Peyer's patch (tissue), 4 donors: ENCODE data around the gene PRDM4.

Experiments used
- POLR2A ChIP-seq, 2 donors: fragments of 450-650 bp; IDR thresholded peaks; one replicate each; pipeline ENCODE4 v1.5.1; 2017; ENCODE audit warnings: antibody characterized with exemption in 2 of 2, mild to moderate bottlenecking in 2 of 2, moderate library complexity in 2 of 2
- TF ChIP-seq, protein P1 (sequence below), 6 experiments: fragments of 450-650 bp in 4 of 6; fragments of 200-600 bp in 2 of 6; sonication (generic) in 1 of 6; IDR thresholded peaks; one replicate each; pipeline ENCODE4 v1.5.1; 2017 to 2019; ENCODE audit warnings: antibody characterized with exemption in 6 of 6, mild to moderate bottlenecking in 3 of 6, moderate library complexity in 1 of 6

DNA sequence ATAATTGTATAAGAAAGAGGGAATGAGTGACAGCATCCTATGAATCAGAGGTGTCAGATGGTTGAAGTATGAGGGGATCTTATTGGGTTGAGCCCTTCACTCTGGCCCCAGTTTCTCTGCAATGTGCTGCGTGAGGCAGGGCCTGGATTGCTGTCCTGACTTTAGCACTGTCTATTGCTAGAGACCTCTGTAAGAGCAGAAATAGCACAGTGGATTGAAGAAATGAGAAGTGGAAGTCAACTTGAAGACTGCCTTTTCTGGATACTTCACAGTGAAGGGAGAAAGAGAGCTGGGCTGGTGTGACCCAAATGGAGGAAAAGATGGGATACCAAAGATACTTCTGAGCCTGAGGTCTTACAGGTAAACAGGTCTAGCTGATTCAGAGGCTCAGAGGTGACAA lies 19.4 kb upstream of the PRDM4 start:
- TF ChIP-seq, protein P1, sequence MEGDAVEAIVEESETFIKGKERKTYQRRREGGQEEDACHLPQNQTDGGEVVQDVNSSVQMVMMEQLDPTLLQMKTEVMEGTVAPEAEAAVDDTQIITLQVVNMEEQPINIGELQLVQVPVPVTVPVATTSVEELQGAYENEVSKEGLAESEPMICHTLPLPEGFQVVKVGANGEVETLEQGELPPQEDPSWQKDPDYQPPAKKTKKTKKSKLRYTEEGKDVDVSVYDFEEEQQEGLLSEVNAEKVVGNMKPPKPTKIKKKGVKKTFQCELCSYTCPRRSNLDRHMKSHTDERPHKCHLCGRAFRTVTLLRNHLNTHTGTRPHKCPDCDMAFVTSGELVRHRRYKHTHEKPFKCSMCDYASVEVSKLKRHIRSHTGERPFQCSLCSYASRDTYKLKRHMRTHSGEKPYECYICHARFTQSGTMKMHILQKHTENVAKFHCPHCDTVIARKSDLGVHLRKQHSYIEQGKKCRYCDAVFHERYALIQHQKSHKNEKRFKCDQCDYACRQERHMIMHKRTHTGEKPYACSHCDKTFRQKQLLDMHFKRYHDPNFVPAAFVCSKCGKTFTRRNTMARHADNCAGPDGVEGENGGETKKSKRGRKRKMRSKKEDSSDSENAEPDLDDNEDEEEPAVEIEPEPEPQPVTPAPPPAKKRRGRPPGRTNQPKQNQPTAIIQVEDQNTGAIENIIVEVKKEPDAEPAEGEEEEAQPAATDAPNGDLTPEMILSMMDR (IDR thresholded peaks at IDR 0.05) = no peak
- no peak for TF ChIP-seq POLR2A (IDR thresholded peaks at IDR 0.05)
